A673 (cell line): ENCODE data around the gene DNAH2.

Source experiments
- EZH2 ChIP-seq: fragments of 200-600 bp; sonication (generic); IDR thresholded peaks from 2 replicates; pipeline ENCODE4 v1.6.1; 2017; ENCODE audit warnings: borderline replicate concordance, low read depth, mild to moderate bottlenecking, mixed read lengths, antibody characterized with exemption, low read length; ENCODE audit not compliant: poor library complexity, severe bottlenecking
- TF ChIP-seq, protein P1 (sequence below): fragments of 300-800, 200-600 bp; sonication (generic); conservative IDR thresholded peaks from 2 replicates; pipeline ENCODE4 v1.5.1; 2017; ENCODE audit warnings: low read depth, mild to moderate bottlenecking, antibody characterized with exemption, low read length, moderate library complexity, mixed read lengths

DNA sequence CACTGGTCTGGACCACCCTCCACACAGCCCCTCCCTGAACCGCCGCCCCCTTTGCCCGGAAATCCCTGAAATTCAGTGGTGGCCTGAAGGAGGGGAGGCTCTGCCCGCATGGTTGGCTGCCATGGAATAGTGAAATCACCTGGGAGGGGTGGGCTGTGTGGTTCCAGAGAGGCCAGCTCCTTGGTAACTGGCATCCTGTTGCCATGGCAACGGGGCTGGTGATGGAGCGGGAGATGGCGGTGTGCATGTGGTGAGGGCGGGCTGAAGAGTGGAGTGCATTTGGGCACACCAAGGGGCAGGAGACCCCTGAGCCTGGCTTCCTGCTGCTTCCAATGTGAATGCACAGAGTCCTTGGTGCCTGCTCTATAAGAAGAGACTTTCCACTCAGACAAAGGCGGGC is 10.1 kb upstream of the DNAH2 start:
- TF ChIP-seq, protein P1, sequence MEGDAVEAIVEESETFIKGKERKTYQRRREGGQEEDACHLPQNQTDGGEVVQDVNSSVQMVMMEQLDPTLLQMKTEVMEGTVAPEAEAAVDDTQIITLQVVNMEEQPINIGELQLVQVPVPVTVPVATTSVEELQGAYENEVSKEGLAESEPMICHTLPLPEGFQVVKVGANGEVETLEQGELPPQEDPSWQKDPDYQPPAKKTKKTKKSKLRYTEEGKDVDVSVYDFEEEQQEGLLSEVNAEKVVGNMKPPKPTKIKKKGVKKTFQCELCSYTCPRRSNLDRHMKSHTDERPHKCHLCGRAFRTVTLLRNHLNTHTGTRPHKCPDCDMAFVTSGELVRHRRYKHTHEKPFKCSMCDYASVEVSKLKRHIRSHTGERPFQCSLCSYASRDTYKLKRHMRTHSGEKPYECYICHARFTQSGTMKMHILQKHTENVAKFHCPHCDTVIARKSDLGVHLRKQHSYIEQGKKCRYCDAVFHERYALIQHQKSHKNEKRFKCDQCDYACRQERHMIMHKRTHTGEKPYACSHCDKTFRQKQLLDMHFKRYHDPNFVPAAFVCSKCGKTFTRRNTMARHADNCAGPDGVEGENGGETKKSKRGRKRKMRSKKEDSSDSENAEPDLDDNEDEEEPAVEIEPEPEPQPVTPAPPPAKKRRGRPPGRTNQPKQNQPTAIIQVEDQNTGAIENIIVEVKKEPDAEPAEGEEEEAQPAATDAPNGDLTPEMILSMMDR = no peak
- TF ChIP-seq EZH2 = no peak
